GM12891 (cell line): ENCODE results near the gene IGF2R.

ENCODE experiments used
- POLR2A ChIP-seq: IDR thresholded peaks from 2 replicates; pipeline ENCODE4 v1.6.1; 2011; ENCODE audit warnings: low read depth, low read length, control low read depth
- POLR2AphosphoS5 ChIP-seq: IDR thresholded peaks from 2 replicates; pipeline ENCODE4 v1.6.1; 2011; ENCODE audit warnings: low read depth, low read length, control low read depth
- TAF1 ChIP-seq: IDR thresholded peaks from 2 replicates; pipeline ENCODE4 v1.6.1; 2011; ENCODE audit warnings: low read depth, low read length, control low read depth

DNA sequence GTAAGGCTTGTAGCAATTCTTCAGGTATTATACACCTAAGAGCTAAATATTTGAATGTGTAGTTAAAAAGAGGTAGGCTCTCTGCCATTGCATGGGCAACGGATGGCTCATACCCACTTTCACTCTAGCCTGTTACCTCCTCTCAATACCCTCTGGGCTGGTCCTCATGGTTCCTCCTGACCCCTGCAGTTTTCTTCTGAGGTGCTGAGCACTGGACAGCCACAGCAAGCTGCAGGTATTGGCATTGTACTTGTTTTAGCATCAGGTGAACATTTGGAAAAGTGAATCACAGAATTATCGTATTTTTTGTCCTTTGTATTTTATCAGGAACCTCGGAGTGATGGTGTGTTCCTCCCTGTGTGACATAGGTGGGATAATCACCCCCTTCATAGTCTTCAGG is 185.6 kb downstream of the IGF2R start:
- TF ChIP-seq TAF1 (no peak), POLR2A (no peak), POLR2AphosphoS5 (no peak)
